AG04450 (cell line): ENCODE results near the gene RANBP3. TPM values are rescaled to one million over a fixed set of nuclear protein-coding genes. Genes with fewer than 3 reads are reported as not detected.
"Not testable (repeated sequence)": the region's sequence is repeated elsewhere in the genome, so short reads cannot be mapped to it uniquely, and the experiment has no call there.

Experiments used
- CTCF ChIA-PET: fragments of 300-600, 350-600 bp; formaldehyde crosslinking; extraction: SDS; loops from one replicate; lab custom pipeline; 2022; ENCODE audit warnings: antibody characterized with exemption, inconsistent platforms; lab: Charles Lee
- POLR2A ChIA-PET: fragments of 350-600 bp; formaldehyde crosslinking; extraction: SDS; loops from one replicate; lab custom pipeline; 2021; ENCODE audit warnings: antibody characterized with exemption, inconsistent platforms; lab: Yijun Ruan, JAX
- DNase-seq: peaks from one replicate; pipeline ENCODE4 v3.0.0-alpha.2; 2011; ENCODE audit warnings: low read depth, low spot score
- H3K27ac ChIP-seq: one replicate; pipeline ENCODE4 v1.5.1; 2012; ENCODE audit warnings: low read depth, low read length, control low read depth
- H3K27me3 ChIP-seq: one replicate; pipeline ENCODE4 v1.6.0; 2012; ENCODE audit warnings: low read length; ENCODE audit not compliant: control insufficient read depth, insufficient read depth
- H3K4me3 ChIP-seq: 2 replicates; pipeline ENCODE4 v1.5.1; 2011; ENCODE audit warnings: mild to moderate bottlenecking, low read depth, low read length, control low read depth
- H3K9me3 ChIP-seq: 2 replicates; pipeline ENCODE4 v1.5.1; 2012; ENCODE audit warnings: low read length; ENCODE audit not compliant: control insufficient read depth, insufficient read depth
- CTCF ChIP-seq: IDR thresholded peaks from 2 replicates; pipeline ENCODE4 v1.5.1; 2011; ENCODE audit warnings: low read depth, low read length, control low read depth, inconsistent platforms
- polyA plus RNA-seq: library from polyadenylated mRNA; depleted of rRNA; stranded (reverse); fragments of >200 nt; gene quantifications from 2 replicates; pipeline ENCODE4 v1.2.3, GENCODE V29; 2011

The RANBP3 gene
- polyA plus RNA-seq, 1 experiment, result 62.6 TPM

- CTCF ChIA-PET, result interaction anchor here (0.7 kb wide), 1 partner anchor 14 kb away, joined by 3 read pairs; no protein-coding TSS in a partner anchor
- Histone ChIP-seq H3K27ac (no peak overlapping the region), H3K4me3 (no peak overlapping the region), H3K9me3 (no peaks in the 10 kb centered on the region; the same call in 1 of the 2 replicates), H3K27me3 (no peaks in the 10 kb centered on the region)
- TF ChIP-seq CTCF, result no peak
- no peak for DNase-seq
- POLR2A ChIA-PET, result no interaction called here
Observed at GRCh38 chr19:6007866-6008265, 29.9 kb upstream of the RANBP3 start.

GRCh38 chr19:6006896-6007295 is 29.0 kb upstream of the RANBP3 start:
- Histone ChIP-seq H3K4me3 (no peak overlapping the region), H3K9me3 (no peaks in the 10 kb centered on the region; the same call in 1 of the 2 replicates), H3K27me3 (no peaks in the 10 kb centered on the region), H3K27ac (no peak overlapping the region)
- no peak for TF ChIP-seq CTCF
- ChIA-PET POLR2A (no interaction called here), CTCF (interaction anchor here (0.5 kb wide), 1 partner anchor 857 kb away, joined by 3 read pairs; no protein-coding TSS in a partner anchor)
- DNase-seq, result no peak

- H3K9me3 ChIP-seq, H3K4me3 ChIP-seq, CTCF ChIA-PET, H3K27ac ChIP-seq, DNase-seq, H3K27me3 ChIP-seq: not testable (repeated sequence)
- POLR2A ChIA-PET, result interaction anchor here (0.6 kb wide), 1 partner anchor 17 kb away, joined by 4 read pairs; no protein-coding TSS in a partner anchor
Observed at GRCh38 chr19:6006070-6006446, 28.1 kb upstream of the RANBP3 start.

- Histone ChIP-seq H3K4me3 (no peak overlapping the region), H3K9me3 (no peaks in the 10 kb centered on the region; the same call in 1 of the 2 replicates), H3K27ac (no peak overlapping the region), H3K27me3 (no peaks in the 10 kb centered on the region)
- no peak for DNase-seq
- POLR2A ChIA-PET, result interaction anchor here (0.6 kb wide), 1 partner anchor 17 kb away, joined by 4 read pairs; no protein-coding TSS in a partner anchor
- TF ChIP-seq CTCF, result no peak
- CTCF ChIA-PET, result no interaction called here
Observed at GRCh38 chr19:6005321-6006069, 27.6 kb upstream of the RANBP3 start.

- no peak for DNase-seq
Observed at GRCh38 chr19:6003976-6004375, 26.0 kb upstream of the RANBP3 start.

More at GRCh38 chr19:6003976-6004375, 26.0 kb upstream of the RANBP3 start:
- ChIA-PET CTCF (no interaction called here), POLR2A (no interaction called here)
- Histone ChIP-seq H3K4me3 (no peak overlapping the region), H3K9me3 (no peaks in the 10 kb centered on the region; the same call in 1 of the 2 replicates), H3K27me3 (no peaks in the 10 kb centered on the region), H3K27ac (no peak overlapping the region)
- TF ChIP-seq CTCF, result no peak
